Muscle of leg (tissue), 16 donors: ENCODE measurements around the gene RNU6-1. TPM values are rescaled to one million over a fixed set of nuclear protein-coding genes. Genes with fewer than 3 reads are reported as not detected.
A peak's percentile ranks its signal among the peaks of the same experiment; 100 is the strongest.

Experiments used
- DNase-seq: peaks from one replicate; pipeline ENCODE4 v3.0.0; 2013
- H3K27ac ChIP-seq: one replicate; pipeline ENCODE4 v1.5.1; 2013; ENCODE audit warnings: mild to moderate bottlenecking, low read length, control low read depth
- H3K27me3 ChIP-seq: one replicate; pipeline ENCODE4 v1.6.1; 2013; ENCODE audit warnings: low read length; ENCODE audit not compliant: control insufficient read depth, insufficient read depth
- H3K36me3 ChIP-seq: one replicate; pipeline ENCODE4 v1.6.1; 2013; ENCODE audit warnings: low read length; ENCODE audit not compliant: control insufficient read depth, insufficient read depth
- H3K4me1 ChIP-seq: one replicate; pipeline ENCODE4 v1.6.1; 2013; ENCODE audit warnings: low read length; ENCODE audit not compliant: control insufficient read depth, insufficient read depth
- H3K4me3 ChIP-seq: one replicate; pipeline ENCODE4 v1.5.1; 2013; ENCODE audit warnings: low read length, control low read depth
- H3K9me3 ChIP-seq: replicated peaks from 2 replicates; pipeline ENCODE4 v1.6.1; 2013; ENCODE audit warnings: low read depth, low read length; ENCODE audit not compliant: control insufficient read depth
- WGBS: methylation state at CpG from one replicate; pipeline ENCODE4 v1.1.5; 2013; ENCODE audit warnings: missing lambda C conversion rate; ENCODE audit not compliant: insufficient coverage; 5-methylcytosine and 5-hydroxymethylcytosine counted together
- long read RNA-seq, 11 donors: transcript quantifications; one replicate each; lab custom pipeline, GENCODE V29; 2026
- polyA plus RNA-seq, 8 donors: library from polyadenylated mRNA; unstranded; fragments of 120-200 nt; gene quantifications; one replicate each; pipeline versions ENCODE4 v1.2.1 to v1.2.3, GENCODE V29; 2013; ENCODE audit warnings: inconsistent platforms in 1 of 8, low replicate concordance in 1 of 8; ENCODE audit not compliant: insufficient read length in 8 of 8, insufficient read depth in 1 of 8
- total RNA-seq: library from RNA; stranded (reverse); fragments of 120-200 nt; gene quantifications from one replicate; pipeline ENCODE4 v1.2.4, GENCODE V29; 2013

Gene RNU6-1
- total RNA-seq (not detected), polyA plus RNA-seq (not detected)
- long read RNA-seq, donor 1: 0 reads
- long read RNA-seq, donor 2: 0 reads
- long read RNA-seq, donor 3: 0 reads
- long read RNA-seq, donor 4: 0 reads
- long read RNA-seq, donor 5: 0 reads
- long read RNA-seq, donor 6: 0 reads
- long read RNA-seq, donor 7: 0 reads
- long read RNA-seq, donor 8: 0 reads
- long read RNA-seq, donor 9: 0 reads
- long read RNA-seq, donor 10: 0 reads
- long read RNA-seq, donor 11: 0 reads

- Histone ChIP-seq H3K4me1 (peaks cover 44% of the 10 kb centered on the region), H3K36me3 (no peaks in the 10 kb centered on the region), H3K4me3 (peak within 1 kb of the TSS; percentile 99), H3K9me3 (no peaks in the 10 kb centered on the region), H3K27ac (peak within 1 kb of the TSS; percentile 100), H3K27me3 (peaks cover 23% of the 10 kb centered on the region)
- peak; percentile 98 for DNase-seq
- under 1% methylated on average over 50 of the region's 62 CpGs for WGBS
Observed at GRCh38 chr15:67839929-67840748, at the start of gene RNU6-1. RNU6-1 (minus strand) TSS chr15:67840045.

GRCh38 chr15:67887776-67888175, 47.9 kb upstream of the RNU6-1 start:
- Histone ChIP-seq H3K27ac (no peak overlapping the region), H3K27me3 (no peaks in the 10 kb centered on the region), H3K36me3 (no peaks in the 10 kb centered on the region), H3K4me3 (no peak overlapping the region), H3K4me1 (peaks cover 11% of the 10 kb centered on the region), H3K9me3 (no peaks in the 10 kb centered on the region)
- no peak for DNase-seq
- 82% methylated on average over 2 of the region's 2 CpGs for WGBS

- no peaks in the 10 kb centered on the region for H3K36me3 ChIP-seq
- peaks cover 11% of the 10 kb centered on the region for H3K4me1 ChIP-seq
- H3K4me3 ChIP-seq: no peak overlapping the region
Observed at GRCh38 chr15:67885861-67886260, 46.0 kb upstream of the RNU6-1 start.

GRCh38 chr15:67885175-67885523, 45.3 kb upstream of the RNU6-1 start:
- Histone ChIP-seq H3K27me3 (no peaks in the 10 kb centered on the region), H3K9me3 (no peaks in the 10 kb centered on the region), H3K4me1 (peaks cover 11% of the 10 kb centered on the region), H3K4me3 (peak overlapping the region; percentile 41), H3K27ac (peak overlapping the region; percentile 45), H3K36me3 (no peaks in the 10 kb centered on the region)
- DNase-seq: no peak
- 70% methylated on average over 2 of the region's 7 CpGs for WGBS

More at GRCh38 chr15:67885861-67886260, 46.0 kb upstream of the RNU6-1 start:
- H3K9me3 ChIP-seq: no peaks in the 10 kb centered on the region
- no peaks in the 10 kb centered on the region for H3K27me3 ChIP-seq
- no peak for DNase-seq
- H3K27ac ChIP-seq: no peak overlapping the region

- WGBS: 2% methylated on average over 38 of the region's 48 CpGs
- Histone ChIP-seq H3K4me1 (peaks cover 11% of the 10 kb centered on the region), H3K4me3 (peak overlapping the region; percentile 41), H3K27me3 (no peaks in the 10 kb centered on the region), H3K36me3 (no peaks in the 10 kb centered on the region), H3K9me3 (no peaks in the 10 kb centered on the region), H3K27ac (peak overlapping the region; percentile 60)
- DNase-seq: peak; percentile 84
Observed at GRCh38 chr15:67884514-67885174, 44.8 kb upstream of the RNU6-1 start.

- H3K9me3 ChIP-seq: no peaks in the 10 kb centered on the region
- no peak overlapping the region for H3K4me3 ChIP-seq
- no peaks in the 10 kb centered on the region for H3K36me3 ChIP-seq
- H3K4me1 ChIP-seq: peaks cover 11% of the 10 kb centered on the region
- peak overlapping the region; percentile 60 for H3K27ac ChIP-seq
- DNase-seq: no peak
- H3K27me3 ChIP-seq: no peaks in the 10 kb centered on the region
- 100% methylated on average over 1 of the region's 6 CpGs for WGBS
Observed at GRCh38 chr15:67884009-67884408, 44.2 kb upstream of the RNU6-1 start.

GRCh38 chr15:67883234-67883773, 43.5 kb upstream of the RNU6-1 start:
- no peak for DNase-seq
- no peak overlapping the region for H3K4me3 ChIP-seq
- no peaks in the 10 kb centered on the region for H3K27me3 ChIP-seq
- H3K27ac ChIP-seq: no peak overlapping the region
- 65% methylated on average over 5 of the region's 10 CpGs for WGBS
- no peaks in the 10 kb centered on the region for H3K9me3 ChIP-seq
- H3K4me1 ChIP-seq: peaks cover 11% of the 10 kb centered on the region
- H3K36me3 ChIP-seq: no peaks in the 10 kb centered on the region

GRCh38 chr15:67882487-67883233, 42.8 kb upstream of the RNU6-1 start:
- no peaks in the 10 kb centered on the region for H3K9me3 ChIP-seq
- no peaks in the 10 kb centered on the region for H3K27me3 ChIP-seq
- peaks cover 11% of the 10 kb centered on the region for H3K4me1 ChIP-seq
- peak; percentile 60 for DNase-seq
- 62% methylated on average over 4 of the region's 8 CpGs for WGBS
- H3K4me3 ChIP-seq: no peak overlapping the region
- no peaks in the 10 kb centered on the region for H3K36me3 ChIP-seq
- no peak overlapping the region for H3K27ac ChIP-seq

GRCh38 chr15:67880651-67881182, 40.9 kb upstream of the RNU6-1 start:
- Histone ChIP-seq H3K4me3 (no peak overlapping the region), H3K36me3 (no peaks in the 10 kb centered on the region), H3K27ac (no peak overlapping the region), H3K4me1 (peaks cover 11% of the 10 kb centered on the region), H3K27me3 (no peaks in the 10 kb centered on the region), H3K9me3 (no peaks in the 10 kb centered on the region)
- 75% methylated on average over 1 of the region's 3 CpGs for WGBS
- DNase-seq: peak; percentile 70
